Type B pancreatic cell (in vitro differentiated cells): ENCODE results near the gene NCF4. TPM values are rescaled to one million over a fixed set of nuclear protein-coding genes. Genes with fewer than 3 reads are reported as not detected.

Experiments
- DNase-seq: peaks from one replicate; pipeline ENCODE4 v3.0.0; 2021; ENCODE audit warnings: mixed read lengths; ENCODE audit not compliant: unreplicated experiment; ENCODE audit errors: extremely low spot score
- H3K27ac Mint-ChIP-seq: 2 replicates; pipeline ENCODE4 v1.8.0; 2021; ENCODE audit warnings: mild to moderate bottlenecking, mixed read lengths
- H3K27me3 Mint-ChIP-seq: 2 replicates; pipeline ENCODE4 v1.8.0; 2021; ENCODE audit warnings: mixed read lengths
- H3K36me3 Mint-ChIP-seq: 2 replicates; pipeline ENCODE4 v1.8.0; 2021; ENCODE audit warnings: mixed read lengths
- H3K4me1 Mint-ChIP-seq: one replicate; pipeline ENCODE4 v1.8.0; 2021; ENCODE audit warnings: mixed read lengths; ENCODE audit not compliant: unreplicated experiment
- H3K4me3 Mint-ChIP-seq: 2 replicates; pipeline ENCODE4 v1.8.0; 2021; ENCODE audit warnings: mild to moderate bottlenecking, mixed read lengths
- H3K9me3 Mint-ChIP-seq: 2 replicates; pipeline ENCODE4 v1.8.0; 2021; ENCODE audit warnings: mixed read lengths
- total RNA-seq: library from RNA; stranded (reverse); gene quantifications from 2 replicates; pipeline ENCODE4 v1.2.1, GENCODE V29; 2021; ENCODE audit warnings: low replicate concordance
- TF ChIP-seq, protein P1 (sequence below): fragments of 200-600 bp; sonication (generic); conservative IDR thresholded peaks from 2 replicates; pipeline ENCODE4 v1.5.0; 2021; ENCODE audit warnings: antibody characterized with exemption, mild to moderate bottlenecking

NCF4 gene
- total RNA-seq, 1 donor from 2014 or later, result not detected

DNA sequence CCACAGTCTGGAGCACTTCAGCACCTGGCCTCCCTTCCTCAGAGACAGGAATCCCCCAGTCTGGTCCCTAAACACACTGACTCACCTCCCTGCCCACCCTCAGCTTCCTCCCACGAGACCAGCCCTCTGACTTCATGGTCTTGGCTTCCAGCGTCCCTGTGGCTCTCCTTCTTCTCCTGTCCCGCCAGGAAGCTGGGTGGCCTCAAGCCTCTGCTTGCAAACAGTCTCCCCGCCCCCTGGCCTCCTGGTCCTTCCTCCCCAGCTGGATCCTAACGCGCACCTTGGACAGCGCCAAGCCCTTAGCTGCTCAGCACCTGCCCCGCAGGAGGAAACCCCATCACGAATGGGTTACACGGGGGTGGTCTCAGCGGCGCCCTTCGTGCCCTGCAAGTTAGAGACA is 4.5 kb downstream of the NCF4 start:
- no peak overlapping the region for H3K27ac Mint-ChIP-seq
- no peak overlapping the region for H3K4me3 Mint-ChIP-seq
- H3K9me3 Mint-ChIP-seq, result no peaks in the 10 kb centered on the region
- no peaks in the 10 kb centered on the region for H3K4me1 Mint-ChIP-seq
- TF ChIP-seq, protein P1, sequence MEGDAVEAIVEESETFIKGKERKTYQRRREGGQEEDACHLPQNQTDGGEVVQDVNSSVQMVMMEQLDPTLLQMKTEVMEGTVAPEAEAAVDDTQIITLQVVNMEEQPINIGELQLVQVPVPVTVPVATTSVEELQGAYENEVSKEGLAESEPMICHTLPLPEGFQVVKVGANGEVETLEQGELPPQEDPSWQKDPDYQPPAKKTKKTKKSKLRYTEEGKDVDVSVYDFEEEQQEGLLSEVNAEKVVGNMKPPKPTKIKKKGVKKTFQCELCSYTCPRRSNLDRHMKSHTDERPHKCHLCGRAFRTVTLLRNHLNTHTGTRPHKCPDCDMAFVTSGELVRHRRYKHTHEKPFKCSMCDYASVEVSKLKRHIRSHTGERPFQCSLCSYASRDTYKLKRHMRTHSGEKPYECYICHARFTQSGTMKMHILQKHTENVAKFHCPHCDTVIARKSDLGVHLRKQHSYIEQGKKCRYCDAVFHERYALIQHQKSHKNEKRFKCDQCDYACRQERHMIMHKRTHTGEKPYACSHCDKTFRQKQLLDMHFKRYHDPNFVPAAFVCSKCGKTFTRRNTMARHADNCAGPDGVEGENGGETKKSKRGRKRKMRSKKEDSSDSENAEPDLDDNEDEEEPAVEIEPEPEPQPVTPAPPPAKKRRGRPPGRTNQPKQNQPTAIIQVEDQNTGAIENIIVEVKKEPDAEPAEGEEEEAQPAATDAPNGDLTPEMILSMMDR, result no peak
- H3K36me3 Mint-ChIP-seq, result no peaks in the 10 kb centered on the region
- no peak for DNase-seq
- H3K27me3 Mint-ChIP-seq, result peaks cover 41% of the 10 kb centered on the region

DNA sequence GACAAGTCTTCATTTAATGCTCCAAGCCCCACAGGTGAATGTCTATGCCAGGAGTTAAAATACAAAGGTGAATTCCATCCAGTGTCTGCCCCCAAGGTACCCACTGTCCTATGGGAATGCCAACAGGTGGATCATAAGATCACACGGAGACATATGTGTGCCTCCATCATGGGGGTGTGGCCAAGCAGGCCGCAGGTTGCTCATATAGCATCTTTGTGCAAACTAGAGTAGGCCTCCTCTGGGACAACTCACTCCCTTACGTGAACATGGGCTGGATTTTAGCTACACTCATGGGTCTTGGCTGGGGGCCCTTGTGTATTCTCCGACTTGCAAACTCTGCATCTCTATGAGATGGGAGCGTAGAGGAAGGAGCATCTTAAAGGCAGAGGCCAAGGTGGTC is 6.9 kb downstream of the NCF4 start:
- H3K36me3 Mint-ChIP-seq, result no peaks in the 10 kb centered on the region
- H3K4me3 Mint-ChIP-seq, result no peak overlapping the region
- no peaks in the 10 kb centered on the region for H3K4me1 Mint-ChIP-seq
- TF ChIP-seq, protein P1, result no peak
- no peak overlapping the region for H3K27ac Mint-ChIP-seq
- no peak for DNase-seq
- H3K27me3 Mint-ChIP-seq, result peaks cover 48% of the 10 kb centered on the region
- H3K9me3 Mint-ChIP-seq, result no peaks in the 10 kb centered on the region

DNA sequence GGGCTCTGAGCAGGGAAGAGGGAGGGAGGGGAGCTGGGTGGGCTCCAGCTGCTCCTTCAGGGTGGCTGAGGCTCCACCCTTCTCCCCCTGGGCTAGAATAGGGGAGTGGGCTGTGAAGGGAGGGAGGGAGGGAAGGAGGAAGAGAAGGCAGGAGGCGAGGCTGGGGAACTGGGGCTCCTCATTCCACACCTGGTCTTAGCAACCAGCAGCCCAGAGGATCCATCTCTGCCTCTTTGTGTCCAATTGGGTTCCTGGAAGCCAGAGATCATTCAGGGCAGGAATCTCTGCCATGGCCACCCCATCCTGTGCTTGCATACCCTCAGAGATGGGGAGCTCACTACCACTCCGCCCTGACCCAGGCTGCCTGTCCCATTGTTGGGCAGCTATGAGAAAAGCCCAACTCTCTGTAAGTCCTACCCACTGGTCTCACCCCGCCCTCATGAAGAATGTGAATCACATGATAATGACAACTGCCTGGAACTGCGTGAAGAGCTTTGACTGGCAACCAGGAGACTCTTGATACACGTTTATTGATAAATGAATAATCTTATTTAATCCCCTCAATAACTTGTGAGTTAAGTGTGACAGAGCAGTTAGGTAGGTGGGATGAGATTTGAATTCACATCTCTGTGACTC is 7.9 kb downstream of the NCF4 start:
- Mint-ChIP-seq H3K36me3 (no peaks in the 10 kb centered on the region), H3K9me3 (no peaks in the 10 kb centered on the region), H3K27me3 (peaks cover 48% of the 10 kb centered on the region), H3K4me3 (no peak overlapping the region), H3K4me1 (no peaks in the 10 kb centered on the region), H3K27ac (no peak overlapping the region)
- no peak for DNase-seq
- TF ChIP-seq, protein P1, result no peak

DNA sequence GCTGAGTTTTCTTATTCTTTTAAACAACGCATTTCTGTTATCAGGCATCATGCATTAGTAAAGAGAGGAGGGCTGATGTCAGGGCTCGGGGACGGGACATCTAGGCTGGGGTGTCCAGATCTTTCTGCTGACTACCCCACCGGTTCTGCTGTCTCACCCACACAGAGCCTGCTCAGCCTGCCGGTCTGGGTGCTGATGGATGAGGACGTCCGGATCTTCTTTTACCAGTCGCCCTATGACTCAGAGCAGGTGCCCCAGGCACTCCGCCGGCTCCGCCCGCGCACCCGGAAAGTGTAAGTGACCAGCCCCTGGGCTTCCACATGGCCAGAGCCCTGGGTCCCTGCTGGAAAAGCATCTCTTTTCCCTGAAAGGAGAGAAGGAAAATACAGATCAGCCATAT is 9.4 kb downstream of the NCF4 start:
- Mint-ChIP-seq H3K9me3 (no peaks in the 10 kb centered on the region), H3K4me1 (no peaks in the 10 kb centered on the region), H3K27ac (peak overlapping the region; percentile 80), H3K36me3 (no peaks in the 10 kb centered on the region), H3K4me3 (peak overlapping the region; percentile 44), H3K27me3 (peaks cover 38% of the 10 kb centered on the region)
- TF ChIP-seq, protein P1, result no peak
- no peak for DNase-seq

DNA sequence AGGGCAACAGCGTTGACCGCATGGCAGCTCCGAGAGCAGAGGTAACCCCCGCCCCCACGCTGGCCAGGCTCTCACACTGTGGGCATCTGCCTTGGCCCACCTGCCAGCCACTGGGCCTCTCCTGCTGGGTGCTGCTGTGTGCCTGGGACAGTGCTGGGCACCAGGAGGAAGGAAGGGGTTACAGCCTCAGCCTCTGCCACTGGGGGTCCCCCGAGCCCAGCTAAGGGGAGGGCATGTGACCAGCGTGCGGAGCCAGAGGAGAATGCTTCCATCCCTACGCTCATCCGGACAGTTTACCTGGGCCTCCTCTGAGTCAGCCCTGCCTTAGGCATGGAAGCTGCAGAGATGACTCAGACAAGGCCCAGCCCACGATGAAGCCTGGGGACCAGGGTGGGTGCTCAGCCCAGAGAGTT is 10.9 kb downstream of the NCF4 start:
- Mint-ChIP-seq H3K4me3 (no peak overlapping the region), H3K27me3 (peaks cover 24% of the 10 kb centered on the region), H3K9me3 (no peaks in the 10 kb centered on the region), H3K36me3 (no peaks in the 10 kb centered on the region), H3K27ac (no peak overlapping the region), H3K4me1 (no peaks in the 10 kb centered on the region)
- TF ChIP-seq, protein P1, result no peak
- DNase-seq, result no peak

DNA sequence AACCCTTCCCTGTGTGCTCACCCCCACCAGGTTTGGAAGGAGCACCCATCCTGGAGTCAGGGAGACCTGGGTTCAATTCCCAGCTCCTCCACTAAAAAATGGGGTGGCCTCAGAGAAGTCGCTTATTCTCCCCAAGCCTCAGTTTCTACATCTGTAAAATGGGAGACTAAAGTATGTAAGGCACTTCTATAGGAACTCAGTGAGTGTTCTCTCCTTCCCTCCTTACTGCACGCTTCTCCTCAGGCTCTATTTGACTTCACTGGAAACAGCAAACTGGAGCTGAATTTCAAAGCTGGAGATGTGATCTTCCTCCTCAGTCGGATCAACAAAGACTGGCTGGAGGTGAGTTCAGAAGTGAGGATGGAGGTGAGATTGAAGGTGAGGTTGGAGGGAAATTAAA is 11.3 kb downstream of the NCF4 start:
- DNase-seq, result no peak
- TF ChIP-seq, protein P1, result no peak
- Mint-ChIP-seq H3K9me3 (no peaks in the 10 kb centered on the region), H3K27ac (no peak overlapping the region), H3K27me3 (peaks cover 20% of the 10 kb centered on the region), H3K4me1 (no peaks in the 10 kb centered on the region), H3K4me3 (no peak overlapping the region), H3K36me3 (no peaks in the 10 kb centered on the region)
